GM19463 (cell line): Measurements from ENCODE around the gene ACOXL.

Experiments
- ATAC-seq: cut with Tn5 transposase; IDR thresholded peaks from one replicate; pipeline ENCODE4 v1.9.1; 2021; ENCODE audit warnings: mild to moderate bottlenecking, moderate library complexity; ENCODE audit not compliant: unreplicated experiment

Gene ACOXL

GRCh38 chr2:110819711-110820110 lies 87.3 kb downstream of the ACOXL start:
- no peak for ATAC-seq

- ATAC-seq, result no peak
Observed at GRCh38 chr2:110820128-110820527, 87.8 kb downstream of the ACOXL start.

- no peak for ATAC-seq
Observed at GRCh38 chr2:110823165-110823564, 90.8 kb downstream of the ACOXL start.

DNA sequence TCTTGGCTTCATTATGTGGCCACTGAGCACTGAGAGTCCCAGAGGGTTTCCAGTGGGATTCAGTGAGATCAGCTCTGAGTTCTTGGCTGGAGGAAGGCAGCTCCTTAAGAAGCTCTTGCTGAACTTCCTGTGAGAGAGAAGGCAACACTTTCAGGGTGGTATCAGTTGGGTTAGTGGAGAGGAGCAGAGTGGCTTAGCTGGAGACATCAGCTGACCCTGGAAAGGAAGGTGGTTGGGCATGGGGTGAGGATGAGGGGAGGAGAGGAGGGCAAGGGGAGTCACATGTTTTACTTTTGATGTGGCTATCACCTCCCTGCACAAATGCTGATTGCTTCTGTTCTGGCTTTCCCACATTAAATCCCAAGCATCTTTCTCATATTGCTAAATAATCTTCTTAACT lies 95.1 kb downstream of the ACOXL start:
- ATAC-seq, result no peak

DNA sequence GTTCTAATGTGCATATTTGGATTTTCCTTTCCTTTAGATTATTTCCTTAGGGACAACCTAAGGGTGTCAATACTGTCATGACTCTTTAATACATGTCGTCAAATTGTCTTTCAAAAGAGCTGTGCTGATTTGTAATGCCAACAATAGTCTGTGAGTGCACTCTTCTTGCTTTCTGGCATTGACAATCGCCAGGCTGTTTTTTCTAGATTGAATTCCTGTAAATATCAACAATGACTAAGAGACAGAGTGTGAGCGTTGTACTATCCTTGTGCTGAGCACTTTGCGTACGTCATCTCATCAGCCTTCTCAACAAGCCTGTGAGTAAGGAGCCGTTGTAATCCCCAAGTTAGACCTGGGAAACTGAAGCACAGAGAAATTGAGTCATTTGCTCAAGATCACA lies 96.0 kb downstream of the ACOXL start:
- no peak for ATAC-seq

GRCh38 chr2:110829413-110830146 lies 97.2 kb downstream of the ACOXL start:
- ATAC-seq, result no peak

GRCh38 chr2:110832740-110833139 lies 100.4 kb downstream of the ACOXL start:
- ATAC-seq, result no peak

GRCh38 chr2:110834134-110834827 lies 101.9 kb downstream of the ACOXL start:
- no peak for ATAC-seq

- no peak for ATAC-seq
Observed at GRCh38 chr2:110836671-110837070, 104.3 kb downstream of the ACOXL start.

- ATAC-seq, result no peak
Observed at GRCh38 chr2:110837446-110838409, 105.4 kb downstream of the ACOXL start.

- no peak for ATAC-seq
Observed at GRCh38 chr2:110838657-110839384, 106.4 kb downstream of the ACOXL start.

DNA sequence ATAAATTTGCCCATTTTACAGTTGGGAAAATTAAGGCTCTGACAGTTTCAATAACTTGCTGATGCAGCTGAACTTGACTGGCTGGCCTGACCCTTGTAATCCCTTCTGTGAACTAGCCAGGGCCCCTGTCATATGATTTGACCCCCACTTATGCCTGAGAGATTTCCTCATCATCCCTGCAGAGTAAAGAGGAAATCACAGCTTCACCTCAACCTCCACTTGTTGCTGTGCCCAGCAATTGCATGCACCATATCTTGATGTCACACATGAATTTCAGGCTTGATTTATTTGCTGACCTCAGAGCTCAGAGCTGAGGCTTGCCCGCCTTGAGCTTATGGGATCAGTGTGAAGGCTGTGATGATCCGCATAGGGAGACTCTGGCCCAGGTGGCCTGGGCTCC lies 108.1 kb downstream of the ACOXL start:
- ATAC-seq, result no peak

DNA sequence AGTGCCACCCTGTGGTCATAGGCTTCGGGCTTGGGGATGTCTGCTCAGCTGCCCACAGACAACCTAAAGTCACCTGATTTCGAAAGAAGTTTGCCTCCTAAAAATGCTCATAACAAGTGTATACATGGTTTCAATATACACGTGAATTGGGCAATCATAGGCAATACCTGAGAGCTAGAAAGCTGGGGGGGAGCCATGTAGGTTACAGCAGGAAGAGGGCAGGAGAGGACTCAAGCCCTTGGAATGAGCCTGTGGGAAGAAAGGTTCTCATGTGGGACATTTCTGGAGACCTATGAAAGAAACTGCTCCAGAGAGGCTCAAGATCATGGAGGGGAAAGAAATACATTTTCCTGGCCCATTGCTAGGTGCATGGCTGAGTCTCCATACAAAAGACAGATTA lies 109.7 kb downstream of the ACOXL start:
- ATAC-seq, result no peak

- no peak for ATAC-seq
Observed at GRCh38 chr2:110843496-110843895, 111.1 kb downstream of the ACOXL start.

DNA sequence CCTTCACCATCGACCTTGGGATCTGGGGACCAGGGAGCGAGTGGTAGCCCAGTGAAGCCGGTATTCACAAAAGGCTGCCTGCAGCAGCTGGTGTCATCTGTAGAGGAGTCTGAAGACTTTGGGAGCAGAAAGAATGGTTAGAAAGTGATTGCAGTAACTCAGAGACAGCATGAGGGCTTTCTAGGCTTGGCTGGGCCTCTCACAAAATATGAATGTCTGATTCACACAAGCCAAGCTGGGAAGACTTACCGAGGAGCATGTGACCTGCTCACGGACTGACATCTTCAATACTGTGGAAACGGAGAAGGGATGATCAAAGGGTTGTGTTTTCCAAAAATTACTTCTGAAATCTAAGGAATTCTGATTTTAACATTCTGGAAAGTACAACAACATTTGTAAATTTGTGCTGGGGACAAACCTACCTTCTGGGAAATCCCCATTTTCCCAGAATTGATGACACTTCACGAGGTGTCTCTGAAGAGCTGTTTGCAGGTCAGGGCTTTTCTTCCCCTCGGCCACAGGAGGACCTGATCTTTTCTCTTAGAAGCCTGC lies 111.7 kb downstream of the ACOXL start:
- no peak for ATAC-seq

GRCh38 chr2:110847651-110848050 lies 115.3 kb downstream of the ACOXL start:
- ATAC-seq, result no peak

- no peak for ATAC-seq
Observed at GRCh38 chr2:110848071-110848470, 115.7 kb downstream of the ACOXL start.

DNA sequence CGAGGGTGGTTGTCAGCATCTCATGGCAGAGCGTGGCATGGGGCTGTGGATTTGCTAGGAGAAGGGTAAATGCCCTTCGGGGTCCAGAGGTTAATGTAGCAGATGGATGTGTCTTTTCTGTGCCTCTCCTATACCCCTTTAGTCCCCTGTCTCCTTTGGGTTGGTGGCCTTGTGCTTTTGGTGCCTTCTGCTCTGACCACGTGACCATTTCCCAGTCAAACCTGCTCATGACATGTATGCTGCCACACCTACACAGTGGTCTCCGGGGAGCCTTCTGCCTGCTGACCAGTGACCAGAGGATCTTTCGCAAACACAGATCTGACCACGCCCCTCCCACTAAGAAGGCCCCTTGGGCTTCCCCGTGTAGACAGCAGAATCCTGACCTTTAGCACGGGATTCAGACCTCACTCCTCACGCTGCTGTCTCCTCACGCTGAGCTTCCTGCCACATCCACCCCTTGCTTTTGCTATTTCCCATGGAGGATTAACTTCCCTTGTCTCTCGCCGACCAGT lies 116.2 kb downstream of the ACOXL start:
- no peak for ATAC-seq

GRCh38 chr2:110851531-110851930 lies 119.2 kb downstream of the ACOXL start:
- no peak for ATAC-seq

- no peak for ATAC-seq
Observed at GRCh38 chr2:110852051-110852450, 119.7 kb downstream of the ACOXL start.
